CD4-positive, alpha-beta T cell treated with Interferon alpha-2 for 1 hour (primary cell): Measurements from ENCODE around the gene SLC33A1.
"Not testable (repeated sequence)": the region's sequence is repeated elsewhere in the genome, so short reads cannot be mapped to it uniquely, and the experiment has no call there.

Experiments
- DNase-seq, 2 donors: peaks; one replicate each; pipeline ENCODE4 v3.0.0-alpha.2; 2020 to 2022

The SLC33A1 gene

GRCh38 chr3:155861476-155862183 lies 7.4 kb upstream of the SLC33A1 start:
- DNase-seq, result no peak

- not testable (repeated sequence) for DNase-seq
Observed at GRCh38 chr3:155860424-155860823, 6.2 kb upstream of the SLC33A1 start.

GRCh38 chr3:155859859-155860258 lies 5.6 kb upstream of the SLC33A1 start:
- peak in 1 of 2 donors; percentile 29 for DNase-seq

DNA sequence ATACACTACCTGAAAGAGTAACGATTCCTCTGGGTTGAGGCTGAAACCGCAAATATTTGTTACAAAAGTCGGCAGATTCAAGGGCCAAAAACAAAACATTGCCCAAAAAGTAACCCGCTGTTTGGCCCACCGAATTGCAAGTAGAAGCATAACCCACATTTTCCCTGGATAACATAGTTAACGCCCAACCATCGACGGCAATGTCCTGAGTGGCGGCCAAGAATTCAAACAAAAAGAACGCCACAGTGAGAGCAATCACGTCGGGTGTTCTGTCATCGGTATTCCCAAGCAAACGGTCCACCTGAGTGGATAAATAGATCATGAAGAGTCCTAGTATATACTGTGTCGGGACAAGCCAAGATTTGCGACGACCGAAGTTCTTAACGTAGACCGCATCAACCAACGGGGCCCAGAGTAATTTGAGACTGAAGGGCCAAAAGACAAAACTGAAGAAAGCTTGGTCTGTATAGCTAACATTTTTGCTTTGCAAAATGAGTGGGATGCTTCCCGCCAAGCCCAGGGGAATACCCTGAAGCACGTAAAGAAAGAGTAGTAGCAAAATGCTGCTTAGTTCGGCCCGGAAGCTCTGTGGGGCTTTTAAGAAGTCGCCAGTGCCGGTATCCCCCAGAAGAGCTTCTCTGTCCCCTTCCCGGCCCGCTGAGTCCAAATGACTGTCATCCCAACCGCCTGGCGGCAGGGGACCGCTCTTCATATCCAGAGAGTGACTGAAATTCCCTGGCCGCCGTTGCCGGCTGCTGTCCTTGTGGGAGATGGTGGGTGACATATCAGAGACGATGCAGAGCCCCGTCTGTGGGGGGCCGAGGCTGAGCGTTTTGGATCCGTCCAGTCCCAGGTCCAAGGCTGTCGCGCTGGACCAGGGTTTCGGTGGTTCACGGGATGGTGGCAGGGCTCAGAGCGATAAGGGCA lies 750 bp downstream of the SLC33A1 start:
- DNase-seq, result peak in 1 of 2 donors; percentile 34

GRCh38 chr3:155852341-155852740 lies 1.9 kb downstream of the SLC33A1 start:
- DNase-seq, result no peak

DNA sequence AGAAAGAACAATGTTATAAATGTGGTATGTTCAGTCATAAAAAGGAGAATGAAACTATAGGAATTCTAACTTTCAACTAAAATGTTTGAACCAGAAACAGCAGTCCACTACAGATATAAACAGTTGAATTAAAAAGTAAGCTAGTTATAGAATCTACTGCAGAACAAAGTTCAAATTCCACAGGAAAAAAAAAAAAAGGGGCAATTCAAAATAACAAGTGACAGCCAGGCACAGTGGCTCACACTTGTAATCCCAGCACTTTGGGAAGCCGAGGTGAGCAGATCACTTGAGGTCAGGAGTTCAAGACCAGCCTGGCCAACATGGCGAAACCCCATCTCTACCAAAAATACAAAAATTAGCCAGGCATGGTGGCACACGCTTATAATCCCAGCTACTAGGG lies 4.8 kb downstream of the SLC33A1 start:
- DNase-seq, result not testable (repeated sequence)

GRCh38 chr3:155847993-155848392 lies 6.2 kb downstream of the SLC33A1 start:
- no peak for DNase-seq

DNA sequence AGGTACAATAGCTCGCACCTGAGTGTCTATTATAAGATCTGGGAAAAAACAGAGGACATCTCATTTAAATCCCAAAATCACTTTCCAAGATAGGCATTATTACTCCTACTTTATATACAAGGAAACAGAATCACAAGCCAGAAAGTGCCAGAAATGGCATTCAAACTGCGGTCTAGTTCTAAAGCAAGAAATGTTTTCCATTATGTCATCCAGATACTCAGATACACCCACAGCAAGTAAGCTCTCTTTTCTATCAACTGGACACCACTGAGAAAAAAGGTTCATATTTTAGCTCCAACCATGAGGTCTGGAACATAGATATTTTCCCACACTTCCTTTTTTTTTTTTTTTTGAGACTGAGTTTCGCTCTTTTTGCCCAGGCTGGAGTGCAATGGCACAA lies 8.1 kb downstream of the SLC33A1 start:
- no peak for DNase-seq

DNA sequence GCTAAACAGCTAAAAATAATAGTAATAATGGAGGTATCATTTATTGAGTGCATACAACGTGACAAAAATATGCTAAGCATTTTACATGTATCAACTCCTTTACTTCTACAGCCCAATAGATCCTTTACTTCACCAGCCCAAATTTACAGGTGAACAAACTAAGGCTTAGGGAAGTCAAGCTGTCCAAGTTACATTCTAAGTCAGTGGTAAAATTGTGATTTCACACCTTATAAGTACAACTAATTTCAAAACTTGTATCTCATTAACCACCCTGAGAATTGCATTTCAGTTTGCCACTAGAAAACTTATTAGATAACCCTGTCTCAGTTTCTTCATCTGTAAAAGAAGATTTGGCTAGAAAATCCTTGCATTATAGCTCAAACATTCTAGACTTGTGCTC lies 10.7 kb downstream of the SLC33A1 start:
- DNase-seq, result no peak

- no peak for DNase-seq
Observed at GRCh38 chr3:155835341-155836071, 18.7 kb downstream of the SLC33A1 start.

DNA sequence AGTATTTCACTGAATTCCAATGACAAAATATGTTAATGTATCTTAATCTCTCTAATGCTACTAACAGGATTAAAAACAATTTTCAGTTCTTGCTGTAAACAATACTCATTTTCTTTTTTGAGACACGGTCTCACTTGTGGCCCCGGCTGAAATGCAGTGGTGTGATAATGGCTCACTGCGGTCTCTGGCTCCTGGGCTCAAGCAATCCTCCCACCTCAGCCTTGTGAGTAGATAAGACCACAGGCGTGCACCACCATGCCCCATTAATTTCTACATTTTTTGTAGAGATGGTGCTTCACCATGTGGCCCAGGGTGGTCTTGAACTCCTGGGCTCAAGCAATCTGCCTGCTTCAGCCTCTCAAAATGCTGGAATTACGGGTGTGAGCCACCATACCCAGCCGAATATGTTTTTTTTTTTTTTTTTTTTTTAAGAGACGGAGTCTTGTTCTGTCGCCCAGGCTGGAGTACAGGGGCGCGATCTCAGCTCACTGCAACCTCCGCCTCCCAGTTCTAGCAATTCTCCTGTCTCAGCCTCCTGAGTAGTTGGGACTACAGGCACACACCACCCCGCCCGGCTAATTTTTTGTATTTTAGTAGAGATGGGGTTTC lies 25.6 kb downstream of the SLC33A1 start:
- DNase-seq, result not testable (repeated sequence)

GRCh38 chr3:155815030-155815545 lies 39.1 kb downstream of the SLC33A1 start:
- DNase-seq, result no peak

DNA sequence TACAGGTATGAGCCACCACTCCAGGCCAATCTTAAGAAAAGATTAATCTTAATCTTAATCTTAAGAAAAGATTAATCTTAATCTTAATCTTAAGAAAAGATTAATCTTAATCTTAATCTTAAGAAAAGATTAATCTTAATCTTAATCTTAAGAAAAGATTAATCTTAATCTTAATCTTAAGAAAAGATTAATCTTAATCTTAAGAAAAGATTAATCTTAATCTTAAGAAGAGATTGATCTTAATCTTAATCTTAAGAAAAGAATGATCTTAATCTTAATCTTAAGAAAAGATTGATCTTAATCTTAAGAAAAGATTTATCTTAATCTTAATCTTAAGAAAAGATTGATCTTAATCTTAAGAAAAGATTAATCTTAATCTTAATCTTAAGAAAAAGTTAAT lies 41.0 kb downstream of the SLC33A1 start:
- DNase-seq, result not testable (repeated sequence)

DNA sequence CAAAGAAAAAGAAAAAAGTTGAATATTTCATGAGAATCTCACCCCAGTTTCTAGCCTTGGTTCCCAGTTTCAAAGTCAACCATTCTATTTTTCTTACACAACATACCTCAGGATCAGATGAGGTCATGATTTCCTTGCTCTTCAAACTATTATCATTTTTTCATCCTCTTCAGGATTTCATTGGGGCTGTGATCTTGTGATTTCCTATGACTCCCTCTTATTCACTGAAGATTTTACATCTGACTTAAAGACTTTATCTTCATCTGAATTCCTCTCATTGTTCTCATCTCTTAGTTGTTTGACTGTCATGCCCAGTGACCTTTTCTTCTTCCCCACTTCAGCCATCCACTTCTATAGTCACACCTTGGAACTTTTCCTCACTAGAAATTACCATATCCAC lies 45.0 kb downstream of the SLC33A1 start:
- DNase-seq, result no peak

DNA sequence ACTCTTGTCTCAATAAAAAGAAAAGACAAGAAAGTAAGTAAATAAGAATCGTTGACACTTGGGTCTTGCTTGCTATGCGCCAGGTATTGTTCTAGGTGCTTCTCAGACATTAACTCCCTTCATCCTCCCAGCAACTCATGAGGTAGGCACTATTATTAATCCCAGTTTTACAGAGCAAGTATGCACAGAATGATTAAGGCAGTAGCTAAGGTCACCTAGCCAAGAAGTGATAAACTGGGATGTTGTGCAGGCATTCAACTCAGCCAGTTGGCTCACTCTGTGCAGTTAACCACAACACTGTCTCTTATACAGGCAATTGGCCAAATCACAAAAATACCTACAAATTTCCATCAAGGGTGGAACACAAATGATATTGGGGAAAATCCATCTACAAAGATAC lies 46.4 kb downstream of the SLC33A1 start:
- no peak for DNase-seq

GRCh38 chr3:155805802-155806618 lies 48.2 kb downstream of the SLC33A1 start, which contains the start of gene C3orf33:
TSS of gene C3orf33 (minus strand) at chr3:155806278. CDS start at chr3:155806252, 26 bp downstream.
- peak; percentile 76 to 84 for DNase-seq

GRCh38 chr3:155805204-155805801 lies 48.9 kb downstream of the SLC33A1 start:
- DNase-seq, result peak in 1 of 2 donors; percentile 34

- no peak for DNase-seq
Observed at GRCh38 chr3:155804323-155804722, 49.9 kb downstream of the SLC33A1 start.

GRCh38 chr3:155792532-155792931 lies 61.7 kb downstream of the SLC33A1 start:
- DNase-seq, result no peak

DNA sequence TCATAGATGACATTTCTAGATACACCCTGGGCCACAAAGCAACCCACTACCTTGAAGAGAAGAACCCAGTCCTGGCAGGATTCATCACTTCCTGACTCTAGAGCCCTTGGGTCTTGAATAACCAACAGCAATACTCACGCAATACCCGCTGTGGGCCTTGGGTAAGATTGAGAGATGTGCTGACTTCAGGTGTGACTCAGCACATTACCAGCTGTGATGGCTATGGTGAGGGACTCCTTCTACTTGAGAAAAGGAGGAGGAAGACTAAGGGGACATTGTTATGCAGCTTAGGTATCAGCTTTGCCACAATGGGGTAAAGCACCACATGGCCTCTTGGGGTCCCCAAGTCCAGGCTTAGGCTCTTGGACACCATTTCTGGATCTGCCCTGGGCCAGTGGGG lies 63.0 kb downstream of the SLC33A1 start:
- DNase-seq, result no peak

GRCh38 chr3:155790272-155790925 lies 63.8 kb downstream of the SLC33A1 start:
- no peak for DNase-seq
